Hematopoietic multipotent progenitor cell treated with erythropoietin and hydrocortisone succinate and interleukin-3 and kit ligand, for 17 days (in vitro differentiated cells): ENCODE results near the gene DIP2C.

ENCODE experiments used
- DNase-seq: peaks from one replicate; pipeline ENCODE4 v3.0.0-alpha.2; 2015; ENCODE audit warnings: low spot score

Gene DIP2C

GRCh38 chr10:234708-235406, 454.6 kb downstream of the DIP2C start:
- no peak for DNase-seq

- no peak for DNase-seq
Observed at GRCh38 chr10:232878-233277, 456.6 kb downstream of the DIP2C start.

GRCh38 chr10:232061-232460, 457.4 kb downstream of the DIP2C start:
- DNase-seq = no peak

GRCh38 chr10:230758-231157, 458.7 kb downstream of the DIP2C start:
- no peak for DNase-seq

- DNase-seq = no peak
Observed at GRCh38 chr10:228366-228765, 461.1 kb downstream of the DIP2C start.

GRCh38 chr10:227014-227413, 462.5 kb downstream of the DIP2C start:
- DNase-seq = no peak

- no peak for DNase-seq
Observed at GRCh38 chr10:226018-226417, 463.4 kb downstream of the DIP2C start.

- no peak for DNase-seq
Observed at GRCh38 chr10:224571-224970, 464.9 kb downstream of the DIP2C start.
